ENCODE measurements around the gene MUSK.

MUSK gene

GRCh38 chr9:110655754-110656641 is 12.6 kb upstream of the MUSK start:
- no peak for TF ChIP-seq CTCF (conservative IDR thresholded peaks at IDR 0.05)
- TF ChIP-seq ZFX (IDR thresholded peaks at IDR 0.05): no peak
- no peak overlapping the region for H3K27ac ChIP-seq

GRCh38 chr9:110659891-110660541 is 8.6 kb upstream of the MUSK start:
- TF ChIP-seq CTCF (conservative IDR thresholded peaks at IDR 0.05) (no peak), ZFX (IDR thresholded peaks at IDR 0.05) (no peak)
- H3K27ac ChIP-seq: no peak overlapping the region

DNA sequence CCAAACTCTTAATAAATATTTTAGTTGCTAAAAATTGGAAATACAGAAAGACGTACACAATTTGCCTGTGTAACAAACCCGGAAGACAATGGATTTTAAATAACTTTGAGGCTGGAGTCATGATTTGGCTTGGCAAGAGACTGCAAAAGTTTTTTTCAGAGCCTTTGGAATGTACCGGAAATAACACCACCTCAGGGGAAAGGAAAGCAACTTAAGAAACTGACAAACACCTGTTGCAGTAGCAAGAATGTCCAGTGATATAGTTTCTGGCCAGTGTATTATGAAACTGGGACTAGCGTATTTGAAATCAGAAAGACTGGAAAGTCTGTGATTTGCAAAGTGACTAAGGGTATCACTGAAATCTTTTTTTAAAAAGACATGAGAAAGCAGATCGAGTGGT is 842 bp downstream of the MUSK start:
- H3K27ac ChIP-seq: no peak overlapping the region
- TF ChIP-seq CTCF (conservative IDR thresholded peaks at IDR 0.05) (no peak), ZFX (IDR thresholded peaks at IDR 0.05) (no peak)

DNA sequence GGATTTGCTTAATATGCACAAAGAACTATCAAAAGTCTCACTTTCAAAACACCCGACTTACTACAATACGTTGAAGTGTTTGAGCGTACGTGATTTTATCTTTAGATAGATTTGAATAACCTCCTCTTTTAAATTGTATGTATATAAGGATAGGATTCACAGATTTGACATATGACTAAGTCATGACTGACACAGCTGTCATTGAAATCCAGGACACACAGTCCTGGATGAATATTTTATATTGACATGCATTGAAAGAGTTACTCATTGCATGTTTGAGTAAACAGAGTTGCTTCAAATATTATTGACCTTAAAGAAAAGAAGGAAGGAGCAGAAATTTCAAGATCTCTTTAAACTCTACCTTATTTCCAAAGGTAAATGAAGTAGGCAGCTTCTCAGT is 3.3 kb downstream of the MUSK start:
- TF ChIP-seq CTCF (conservative IDR thresholded peaks at IDR 0.05) (no peak), ZFX (IDR thresholded peaks at IDR 0.05) (no peak)
- H3K27ac ChIP-seq: no peak overlapping the region

GRCh38 chr9:110672873-110673510 is 4.4 kb downstream of the MUSK start:
- TF ChIP-seq CTCF (conservative IDR thresholded peaks at IDR 0.05) (no peak), ZFX (IDR thresholded peaks at IDR 0.05) (no peak)
- H3K27ac ChIP-seq: no peak overlapping the region

DNA sequence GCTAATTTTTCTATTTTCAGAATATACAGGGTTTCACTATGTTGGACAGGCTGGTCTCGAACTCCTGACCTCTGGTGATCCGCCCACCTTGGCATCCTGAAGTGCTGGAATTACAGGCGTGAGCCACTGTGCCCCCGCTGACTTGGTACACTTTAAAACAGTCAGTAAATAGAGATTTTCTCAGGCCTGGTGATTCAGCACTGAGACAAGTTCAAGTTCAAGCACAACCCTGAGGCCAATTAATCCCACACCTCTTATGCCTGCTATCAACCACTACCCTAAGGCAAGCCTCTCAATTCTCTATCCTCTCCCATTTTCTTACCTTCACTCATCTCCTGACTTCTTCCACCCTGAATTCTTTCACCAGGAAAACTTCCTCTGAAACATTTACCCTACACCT is 18.9 kb downstream of the MUSK start:
- H3K27ac ChIP-seq: no peak overlapping the region
- no peak for TF ChIP-seq CTCF (conservative IDR thresholded peaks at IDR 0.05)

- H3K27ac ChIP-seq: no peak overlapping the region
- no peak for TF ChIP-seq ZFX (IDR thresholded peaks at IDR 0.05)
- TF ChIP-seq CTCF (conservative IDR thresholded peaks at IDR 0.05): no peak
Measured at GRCh38 chr9:110688329-110688728, 19.7 kb downstream of the MUSK start.

All from C4-2B (cell line).